MV-4-11 (cell line): ENCODE results near the gene TBX18.

Source experiments
- DNase-seq: peaks from one replicate; lab custom pipeline; 2025; lab: John Stamatoyannopoulos, UW

The TBX18 gene

GRCh38 chr6:84772428-84773132 lies 8.2 kb upstream of the TBX18 start:
- DNase-seq = no peak

DNA sequence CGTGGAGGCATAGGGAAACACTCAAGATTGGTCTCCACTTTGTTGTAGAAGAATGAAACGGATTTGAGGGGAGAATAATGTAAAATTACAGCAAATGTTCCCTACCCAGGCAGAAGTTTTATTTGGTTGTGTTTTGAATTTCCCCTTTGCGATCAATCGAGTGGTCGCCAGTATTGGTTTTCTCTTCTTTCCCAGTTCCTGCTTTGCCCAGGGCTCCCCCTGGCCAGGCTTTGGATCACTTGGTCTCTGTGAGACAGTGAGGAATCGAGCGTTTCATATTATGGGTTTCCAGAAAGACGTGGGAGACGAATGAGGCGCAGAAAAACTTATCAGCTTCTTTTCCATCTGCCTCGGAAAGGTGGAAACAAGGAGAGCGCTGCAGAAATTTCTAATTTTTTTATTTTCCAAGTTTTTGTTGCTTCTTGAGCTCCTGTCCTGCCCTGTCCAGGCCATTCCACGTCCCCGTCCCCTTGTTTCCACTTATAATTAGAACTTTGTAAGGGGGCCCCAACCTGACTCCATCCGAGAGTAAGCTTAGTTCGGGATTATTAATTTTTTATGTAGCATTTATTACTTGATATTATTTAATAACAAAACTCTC lies 7.5 kb upstream of the TBX18 start:
- DNase-seq = no peak

- no peak for DNase-seq
These were observed 6.8 kb upstream of the TBX18 start for GRCh38 chr6:84771125-84771755.

- DNase-seq = no peak
These were observed 6.1 kb upstream of the TBX18 start for GRCh38 chr6:84770521-84770920.

DNA sequence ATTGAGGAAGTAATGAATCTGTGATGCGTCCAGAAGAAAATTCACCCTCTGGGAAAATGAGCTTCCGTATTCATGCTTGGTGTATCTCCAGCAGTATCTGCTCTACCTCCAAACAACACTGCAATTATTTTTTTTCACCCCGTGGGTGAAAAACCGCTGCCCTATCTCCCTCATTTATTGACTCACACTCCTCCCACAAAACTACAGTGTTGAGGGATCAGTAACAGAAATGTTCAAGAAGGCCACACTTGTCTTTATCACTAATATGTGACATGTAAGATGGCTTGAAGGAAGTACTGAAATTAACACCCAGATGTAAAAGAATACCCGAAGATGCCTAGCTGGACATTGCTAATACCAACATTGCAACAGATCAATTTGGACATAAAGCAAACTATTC lies 4.9 kb upstream of the TBX18 start:
- DNase-seq = no peak

DNA sequence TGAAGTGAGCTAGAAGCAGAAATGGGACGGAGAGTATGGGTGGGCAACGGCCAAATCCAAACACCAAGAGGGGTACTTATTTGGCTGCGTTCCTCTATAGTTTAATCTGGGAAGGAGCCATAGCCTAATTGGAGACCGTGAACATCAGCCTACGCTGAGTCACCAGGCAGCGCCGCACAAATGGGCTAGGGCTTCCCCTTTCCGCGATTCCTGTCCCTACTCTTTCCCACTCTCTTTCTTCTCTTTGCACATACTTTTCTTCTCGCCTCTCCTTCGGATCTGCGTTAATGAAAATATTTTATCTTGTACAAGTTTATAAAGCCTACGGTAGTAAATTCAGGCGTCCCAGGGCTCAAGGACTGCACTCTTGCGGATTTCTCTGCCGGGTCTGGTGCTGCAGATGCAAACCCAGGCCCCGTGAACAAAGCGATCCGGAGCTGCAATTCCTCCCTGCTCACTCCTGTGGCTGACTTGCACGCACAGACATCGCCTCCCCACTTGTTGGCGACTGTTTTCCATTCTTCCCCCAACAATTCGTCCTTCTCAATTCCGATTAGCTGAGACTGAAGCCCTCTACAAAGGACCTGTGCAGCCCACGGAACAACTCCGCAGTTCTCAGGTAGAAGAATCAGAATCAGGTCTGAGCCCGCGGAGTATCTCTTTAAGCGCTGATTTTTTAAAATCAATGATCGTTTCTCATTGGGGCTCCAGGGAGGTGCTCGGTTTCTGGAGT lies 4.2 kb upstream of the TBX18 start:
- no peak for DNase-seq

- no peak for DNase-seq
These were observed 3.3 kb upstream of the TBX18 start for GRCh38 chr6:84767526-84768201.

DNA sequence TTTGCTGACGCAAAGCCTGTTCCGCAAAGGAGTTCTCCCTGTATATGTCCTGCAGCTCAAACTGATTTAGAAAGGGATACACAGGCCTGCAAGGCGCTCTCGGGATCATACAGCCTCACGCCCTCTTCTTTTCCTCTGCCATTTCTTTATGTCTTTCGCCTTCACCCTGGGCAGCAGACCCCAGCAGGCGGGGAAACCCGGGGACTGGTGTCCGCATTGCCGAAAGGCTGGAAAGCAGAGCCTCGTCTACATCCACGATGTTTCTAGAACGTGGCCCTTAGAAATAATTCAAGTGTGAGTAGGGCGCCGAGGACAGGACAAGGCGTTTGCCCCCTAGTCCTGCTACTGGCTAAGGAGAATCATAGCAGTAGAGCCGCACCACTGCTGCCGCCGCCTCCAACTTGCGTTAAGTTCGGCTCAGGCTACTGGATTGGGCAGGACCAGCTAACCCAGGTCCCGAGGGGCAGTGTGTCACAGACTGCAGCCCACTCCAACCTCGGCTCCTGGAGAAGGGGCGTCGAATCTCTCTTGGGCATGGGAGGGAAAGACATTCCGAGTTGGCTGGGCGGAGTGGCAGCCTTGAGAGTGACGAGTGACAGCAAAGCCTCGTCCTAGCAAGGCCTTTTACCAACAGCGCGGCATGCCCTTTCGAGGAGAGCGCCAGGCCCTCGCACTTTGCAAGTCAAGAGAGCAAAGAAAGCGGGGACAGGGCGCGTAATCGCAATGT lies 2.6 kb upstream of the TBX18 start:
- no peak for DNase-seq

- no peak for DNase-seq
These were observed 1.9 kb upstream of the TBX18 start for GRCh38 chr6:84766118-84766798.

- no peak for DNase-seq
These were observed 489 bp downstream of the TBX18 start for GRCh38 chr6:84763886-84764331.

- DNase-seq = no peak
These were observed 1.2 kb downstream of the TBX18 start for GRCh38 chr6:84763003-84763885.

- DNase-seq = no peak
These were observed 2.0 kb downstream of the TBX18 start for GRCh38 chr6:84762220-84763002.

GRCh38 chr6:84758486-84758885 lies 5.9 kb downstream of the TBX18 start:
- no peak for DNase-seq

DNA sequence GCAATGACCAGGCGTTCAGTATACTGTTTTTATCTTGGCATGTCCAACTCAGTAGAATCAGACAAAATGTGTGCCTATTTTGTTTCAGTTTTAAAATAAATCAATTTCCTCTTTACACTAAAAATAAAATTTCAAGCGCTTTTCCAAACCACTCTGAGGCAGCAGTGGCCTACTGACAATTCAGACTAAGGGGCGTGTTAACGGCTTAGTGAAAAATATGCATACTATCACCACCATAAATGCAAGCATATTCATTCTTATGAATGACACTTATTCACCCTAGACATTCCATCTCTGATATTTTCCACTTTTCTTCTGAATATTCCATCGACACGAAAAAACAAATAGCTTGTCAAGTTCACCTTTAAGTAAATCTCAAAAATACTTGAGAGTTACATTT lies 7.5 kb downstream of the TBX18 start:
- no peak for DNase-seq

DNA sequence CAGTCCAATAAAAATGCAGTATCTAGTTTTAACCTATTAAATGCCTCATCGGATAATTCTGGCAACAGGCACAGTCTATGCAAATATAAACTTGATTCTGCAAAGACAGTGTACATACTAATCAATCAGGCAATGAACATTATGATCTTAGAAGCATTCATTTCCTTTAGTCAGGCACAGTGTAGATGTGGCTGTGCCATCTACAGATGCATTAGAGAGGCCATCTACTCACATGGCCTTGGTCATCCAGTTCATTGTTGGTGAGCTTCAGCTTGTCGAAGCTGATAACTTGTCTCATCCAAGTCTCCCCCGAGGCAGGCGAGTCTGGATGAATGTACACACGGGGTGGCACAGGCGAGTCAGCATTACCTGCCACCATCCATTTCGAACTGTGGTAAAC lies 7.9 kb downstream of the TBX18 start:
- no peak for DNase-seq

GRCh38 chr6:84753173-84753572 lies 11.2 kb downstream of the TBX18 start:
- no peak for DNase-seq

GRCh38 chr6:84752118-84752850 lies 12.1 kb downstream of the TBX18 start:
- no peak for DNase-seq

GRCh38 chr6:84749181-84749580 lies 15.2 kb downstream of the TBX18 start:
- no peak for DNase-seq
